GM12801 (cell line): ENCODE results near the gene KCNQ1.

Experiments
- TF ChIP-seq, protein P1 (sequence below): IDR thresholded peaks from one replicate; pipeline ENCODE4 v1.5.1; 2011; ENCODE audit warnings: control low read depth; ENCODE audit not compliant: insufficient read length; ENCODE audit errors: extremely low read depth

The KCNQ1 gene

GRCh38 chr11:2525941-2526807 is 81.4 kb downstream of the KCNQ1 start:
- TF ChIP-seq, protein P1, sequence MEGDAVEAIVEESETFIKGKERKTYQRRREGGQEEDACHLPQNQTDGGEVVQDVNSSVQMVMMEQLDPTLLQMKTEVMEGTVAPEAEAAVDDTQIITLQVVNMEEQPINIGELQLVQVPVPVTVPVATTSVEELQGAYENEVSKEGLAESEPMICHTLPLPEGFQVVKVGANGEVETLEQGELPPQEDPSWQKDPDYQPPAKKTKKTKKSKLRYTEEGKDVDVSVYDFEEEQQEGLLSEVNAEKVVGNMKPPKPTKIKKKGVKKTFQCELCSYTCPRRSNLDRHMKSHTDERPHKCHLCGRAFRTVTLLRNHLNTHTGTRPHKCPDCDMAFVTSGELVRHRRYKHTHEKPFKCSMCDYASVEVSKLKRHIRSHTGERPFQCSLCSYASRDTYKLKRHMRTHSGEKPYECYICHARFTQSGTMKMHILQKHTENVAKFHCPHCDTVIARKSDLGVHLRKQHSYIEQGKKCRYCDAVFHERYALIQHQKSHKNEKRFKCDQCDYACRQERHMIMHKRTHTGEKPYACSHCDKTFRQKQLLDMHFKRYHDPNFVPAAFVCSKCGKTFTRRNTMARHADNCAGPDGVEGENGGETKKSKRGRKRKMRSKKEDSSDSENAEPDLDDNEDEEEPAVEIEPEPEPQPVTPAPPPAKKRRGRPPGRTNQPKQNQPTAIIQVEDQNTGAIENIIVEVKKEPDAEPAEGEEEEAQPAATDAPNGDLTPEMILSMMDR, result no peak

- TF ChIP-seq, protein P1, result no peak
Observed at GRCh38 chr11:2526808-2527381, 82.1 kb downstream of the KCNQ1 start.

DNA sequence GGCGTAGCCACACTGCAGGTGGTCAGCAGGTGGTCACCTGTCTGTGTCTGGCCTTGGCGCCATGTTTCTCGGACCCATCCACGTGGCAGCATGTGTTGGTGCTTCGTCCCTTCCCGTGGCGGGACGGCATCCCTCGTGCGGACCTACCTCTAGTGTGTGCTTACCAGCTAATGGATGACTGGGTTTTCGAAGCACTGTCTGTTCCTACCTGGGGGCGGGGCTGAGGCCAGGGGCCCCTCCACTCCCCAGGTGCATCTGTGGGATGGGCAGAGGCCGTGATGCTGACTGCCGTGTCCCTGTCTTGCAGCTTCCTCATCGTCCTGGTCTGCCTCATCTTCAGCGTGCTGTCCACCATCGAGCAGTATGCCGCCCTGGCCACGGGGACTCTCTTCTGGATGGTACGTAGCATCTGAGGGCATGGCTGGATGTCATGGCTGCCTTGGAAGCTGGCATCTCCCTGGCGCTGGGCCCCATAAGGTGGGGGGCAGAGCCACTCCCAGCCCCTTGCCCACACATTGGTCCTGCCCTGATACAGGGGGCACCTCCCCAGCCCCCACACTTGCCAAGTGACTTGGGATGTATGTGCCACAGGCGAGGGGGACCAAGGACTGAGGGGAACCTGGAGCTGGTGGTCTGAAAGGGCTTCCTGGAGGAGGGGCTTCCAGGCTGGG is 82.9 kb downstream of the KCNQ1 start:
- TF ChIP-seq, protein P1, result no peak

GRCh38 chr11:2528301-2529050 is 83.7 kb downstream of the KCNQ1 start:
- TF ChIP-seq, protein P1, result no peak

GRCh38 chr11:2529173-2529572 is 84.4 kb downstream of the KCNQ1 start:
- TF ChIP-seq, protein P1, result no peak

DNA sequence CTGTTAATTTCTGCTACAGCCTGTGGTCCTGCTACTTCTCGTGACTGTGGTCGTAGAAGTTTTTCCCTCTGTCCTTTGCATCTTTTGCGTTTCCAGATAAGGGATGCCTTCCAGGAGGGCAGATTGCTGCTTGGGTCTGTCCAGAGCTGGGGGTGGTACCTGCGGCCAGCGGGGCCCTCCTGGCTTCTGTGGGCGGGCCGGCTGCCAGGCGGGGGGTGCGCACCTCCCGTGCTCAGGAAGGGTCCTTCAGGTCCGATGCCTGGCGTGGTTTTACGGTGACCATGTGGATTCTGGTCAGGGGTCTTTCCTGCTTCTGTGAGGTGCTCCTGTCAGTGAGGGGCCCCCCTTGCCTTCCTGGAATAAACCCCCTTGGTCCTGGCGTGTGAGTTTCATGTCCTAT is 84.8 kb downstream of the KCNQ1 start:
- TF ChIP-seq, protein P1, result no peak
